NCI-H128 (cell line): ENCODE measurements around the gene PITPNC1.
"Not testable (repeated sequence)": the region's sequence is repeated elsewhere in the genome, so short reads cannot be mapped to it uniquely, and the experiment has no call there.

ENCODE experiments used
- DNase-seq: peaks from one replicate; lab custom pipeline; 2025; ENCODE audit not compliant: unreplicated experiment; lab: John Stamatoyannopoulos, UW

Gene PITPNC1

GRCh38 chr17:67570797-67571196 is 193.7 kb downstream of the PITPNC1 start:
- DNase-seq, result no peak

GRCh38 chr17:67571478-67571877 is 194.4 kb downstream of the PITPNC1 start:
- no peak for DNase-seq

DNA sequence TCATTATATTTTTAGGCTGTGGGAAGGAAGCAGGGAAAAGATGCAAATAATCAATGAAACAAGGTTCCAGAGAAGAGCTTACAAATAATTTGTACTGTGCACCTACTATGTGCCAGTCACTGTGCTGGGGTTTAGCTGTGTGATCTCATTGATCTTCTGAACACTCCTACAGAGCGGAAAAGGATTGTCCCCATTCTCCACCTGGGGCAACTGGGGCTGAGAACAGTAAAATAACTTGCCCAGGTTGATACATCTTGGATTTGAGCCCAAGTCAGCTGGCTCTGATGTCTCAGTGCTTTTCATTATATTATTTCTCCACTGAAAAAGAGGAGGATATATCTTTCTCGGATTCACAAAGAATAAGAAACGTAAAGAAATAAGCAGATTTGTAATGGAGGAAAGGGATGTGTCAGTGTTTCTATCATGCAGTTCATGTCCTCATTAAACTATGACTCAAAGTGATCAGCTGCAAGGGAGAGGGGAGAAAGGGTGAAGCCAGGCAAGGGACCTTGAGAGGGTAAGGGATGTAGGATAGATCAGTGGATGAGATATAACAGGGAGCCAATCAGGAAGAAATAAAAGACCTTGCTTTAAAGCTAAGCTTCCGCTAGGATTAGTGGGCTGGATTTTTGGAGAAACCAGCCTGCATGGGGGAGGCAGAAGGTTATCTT is 197.0 kb downstream of the PITPNC1 start:
- DNase-seq, result no peak

DNA sequence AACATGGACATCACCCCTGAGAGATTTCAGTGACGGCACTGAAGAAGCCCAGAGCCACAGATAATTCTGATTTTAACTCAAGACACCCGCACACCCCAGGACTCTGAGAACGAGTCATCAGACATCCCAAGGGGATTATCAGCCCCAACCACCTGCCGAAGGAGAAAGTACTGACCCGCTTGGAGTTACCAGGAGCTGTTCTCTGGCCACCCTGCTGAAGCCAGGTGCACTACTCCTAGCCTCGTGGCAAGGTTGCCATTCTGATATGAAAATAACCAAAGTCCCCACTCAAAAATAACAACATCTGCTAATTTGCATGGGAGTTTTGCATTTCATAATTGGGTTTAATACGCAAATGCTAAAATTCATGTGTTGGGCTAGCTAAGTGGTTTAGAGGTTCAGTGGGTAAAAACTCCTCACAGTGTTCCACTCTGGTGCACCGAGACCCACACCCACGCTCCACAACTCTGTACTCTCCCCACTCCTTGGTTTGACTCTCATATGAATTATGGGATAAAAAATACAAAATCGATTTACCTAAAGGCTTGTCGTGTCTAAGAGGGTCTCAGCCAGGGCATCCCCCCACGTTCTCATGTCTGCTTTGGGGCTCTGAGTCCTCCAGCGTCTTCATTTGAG is 197.7 kb downstream of the PITPNC1 start:
- no peak for DNase-seq

DNA sequence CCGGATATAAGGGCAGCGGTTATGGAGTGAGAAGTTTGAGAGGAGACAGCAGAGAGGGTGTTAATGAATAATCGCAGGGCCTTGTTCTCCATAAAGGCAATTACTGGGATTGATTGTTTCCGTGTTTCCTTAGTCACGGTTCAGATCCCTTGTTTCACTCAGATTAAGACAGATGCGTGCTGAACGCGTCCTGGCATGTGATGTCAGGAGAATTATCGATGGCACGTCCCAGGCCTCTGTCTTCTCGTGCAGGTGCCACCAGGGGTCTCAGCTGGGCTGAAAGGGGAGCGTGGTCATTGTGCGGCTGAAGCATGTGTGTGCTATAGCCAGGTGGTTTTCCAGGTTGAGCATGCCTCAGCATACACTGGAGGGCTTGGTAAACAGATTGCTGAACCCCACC is 198.2 kb downstream of the PITPNC1 start:
- DNase-seq, result no peak

- DNase-seq, result no peak
These were observed 199.5 kb downstream of the PITPNC1 start for GRCh38 chr17:67576471-67577115.

DNA sequence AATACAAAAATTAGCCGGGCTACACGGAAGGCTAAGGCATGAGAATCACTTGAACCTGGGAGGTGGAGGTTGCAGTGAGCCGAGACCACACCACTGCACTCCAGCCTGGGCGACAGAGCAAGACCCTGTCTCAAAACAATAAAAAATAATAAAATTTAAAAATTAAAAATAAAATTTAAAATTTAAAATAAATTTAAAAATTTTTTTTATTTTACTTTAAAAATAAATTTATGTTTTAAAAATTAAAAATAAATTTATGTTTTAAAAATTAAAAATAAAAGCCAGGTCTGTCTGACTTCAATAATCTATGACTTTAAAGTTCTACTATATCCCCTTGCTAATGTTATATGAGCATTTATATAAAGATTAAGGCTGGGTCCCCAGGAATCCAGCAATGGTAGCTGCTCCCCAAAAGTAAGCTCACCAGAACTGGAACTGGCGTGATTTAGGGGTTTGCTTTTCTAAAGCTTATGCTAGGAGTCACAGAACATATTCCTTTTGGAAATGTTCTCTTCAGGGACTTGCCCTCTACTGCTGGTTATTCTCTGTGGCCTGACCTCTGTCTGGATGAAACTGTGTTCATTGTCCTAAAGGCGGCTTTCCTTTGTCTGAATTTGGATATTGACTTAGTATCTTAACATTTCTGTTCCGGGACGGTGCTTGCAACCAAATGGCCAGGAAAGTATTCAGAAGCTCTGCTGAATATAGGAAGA is 200.5 kb downstream of the PITPNC1 start:
- DNase-seq, result no peak

DNA sequence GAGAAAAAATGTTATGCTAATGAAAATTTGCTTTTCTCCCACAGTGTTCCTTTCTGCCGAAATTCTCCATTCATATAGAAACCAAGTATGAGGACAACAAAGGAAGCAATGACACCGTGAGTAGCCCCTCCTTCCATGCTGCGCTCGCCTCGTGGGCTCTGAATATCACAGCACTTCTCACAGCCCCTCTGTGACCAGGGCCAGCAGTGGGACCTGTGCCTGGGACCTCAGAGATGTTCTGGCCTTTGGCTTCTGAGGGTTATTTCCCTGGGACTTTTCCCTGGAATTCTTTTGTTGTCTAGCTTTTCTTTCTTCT is 201.0 kb downstream of the PITPNC1 start:
- DNase-seq, result no peak

GRCh38 chr17:67578679-67579405 is 201.8 kb downstream of the PITPNC1 start:
- DNase-seq, result not testable (repeated sequence)

- DNase-seq, result no peak
These were observed 205.6 kb downstream of the PITPNC1 start for GRCh38 chr17:67582673-67583081.

GRCh38 chr17:67585077-67585602 is 208.1 kb downstream of the PITPNC1 start:
- DNase-seq, result no peak

DNA sequence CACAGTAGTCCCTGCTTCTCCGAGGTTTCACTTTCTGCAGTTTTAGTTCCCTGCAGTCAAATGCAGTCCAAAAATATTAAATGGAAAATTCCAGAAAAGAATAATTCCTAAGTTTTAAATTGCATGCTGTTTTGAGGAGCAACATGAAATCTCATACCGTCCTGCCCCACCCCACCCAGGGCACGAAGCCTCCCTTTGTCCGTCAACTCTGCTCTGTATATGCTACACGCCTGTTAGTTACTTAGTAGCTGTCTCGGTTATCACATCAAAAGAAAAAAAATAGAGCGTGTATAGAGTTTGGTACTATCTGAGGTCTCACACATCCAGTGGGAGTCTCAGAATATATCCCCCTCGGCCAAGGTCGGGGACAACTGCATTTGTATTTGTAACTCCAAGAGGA is 211.2 kb downstream of the PITPNC1 start:
- no peak for DNase-seq

DNA sequence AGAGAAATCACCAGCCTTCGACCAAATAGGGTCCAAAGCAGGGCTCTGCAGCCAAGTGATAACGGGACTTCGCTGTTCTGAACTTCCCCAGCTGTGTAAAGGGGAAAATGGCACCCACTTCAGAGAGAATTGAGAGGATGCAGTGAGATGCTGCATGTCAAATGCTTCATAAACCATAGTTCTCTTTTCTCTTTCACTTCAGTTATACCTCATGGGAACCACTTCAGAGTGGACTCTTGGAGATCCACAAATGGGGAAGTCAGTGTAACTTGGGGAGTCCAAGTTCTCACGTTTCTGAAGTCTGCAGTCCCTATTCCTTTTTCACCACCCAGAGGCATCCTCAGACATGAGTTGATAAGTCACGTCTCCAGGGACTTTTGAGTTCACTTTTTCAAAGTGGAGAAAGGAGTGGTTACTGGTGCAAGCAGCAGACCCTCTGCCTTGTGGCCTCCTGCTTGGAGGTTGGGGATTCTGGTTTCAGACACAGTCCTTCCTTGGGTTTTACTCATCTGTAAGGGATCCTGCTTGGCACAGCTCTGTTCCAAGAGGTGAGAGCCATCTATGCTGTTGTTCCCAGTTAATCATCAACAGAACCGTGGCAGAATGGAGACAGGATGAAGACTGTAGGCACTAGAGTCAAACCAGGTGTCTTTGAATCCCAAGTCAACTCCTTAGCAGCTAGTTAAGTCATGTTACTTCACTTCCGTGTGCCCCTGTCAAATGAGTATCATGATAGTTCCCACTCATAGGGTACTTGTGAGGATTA is 217.2 kb downstream of the PITPNC1 start:
- no peak for DNase-seq

- DNase-seq, result no peak
These were observed 223.3 kb downstream of the PITPNC1 start for GRCh38 chr17:67600408-67600807.

- no peak for DNase-seq
These were observed 224.8 kb downstream of the PITPNC1 start for GRCh38 chr17:67601897-67602296.

DNA sequence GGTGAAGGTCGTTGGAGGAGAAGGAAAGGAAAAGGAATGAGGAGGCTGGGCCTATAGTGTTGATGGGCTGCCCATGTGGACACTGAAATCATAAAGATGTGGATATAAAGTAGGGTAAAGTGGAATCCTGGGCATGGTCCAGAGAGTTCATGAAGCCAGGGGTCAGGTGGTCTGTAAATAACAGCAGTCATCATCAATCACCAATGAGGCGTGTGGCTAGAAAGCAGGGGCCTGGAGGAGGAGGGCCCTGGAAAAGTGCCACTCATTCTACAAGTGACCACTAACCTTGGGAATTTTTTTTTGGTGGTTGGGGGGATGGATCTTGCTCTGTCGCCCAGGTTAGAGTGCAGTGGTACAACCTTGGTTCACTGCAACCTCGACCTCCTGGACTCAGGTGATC is 225.4 kb downstream of the PITPNC1 start:
- DNase-seq, result no peak

- no peak for DNase-seq
These were observed 225.9 kb downstream of the PITPNC1 start for GRCh38 chr17:67602974-67603373.

DNA sequence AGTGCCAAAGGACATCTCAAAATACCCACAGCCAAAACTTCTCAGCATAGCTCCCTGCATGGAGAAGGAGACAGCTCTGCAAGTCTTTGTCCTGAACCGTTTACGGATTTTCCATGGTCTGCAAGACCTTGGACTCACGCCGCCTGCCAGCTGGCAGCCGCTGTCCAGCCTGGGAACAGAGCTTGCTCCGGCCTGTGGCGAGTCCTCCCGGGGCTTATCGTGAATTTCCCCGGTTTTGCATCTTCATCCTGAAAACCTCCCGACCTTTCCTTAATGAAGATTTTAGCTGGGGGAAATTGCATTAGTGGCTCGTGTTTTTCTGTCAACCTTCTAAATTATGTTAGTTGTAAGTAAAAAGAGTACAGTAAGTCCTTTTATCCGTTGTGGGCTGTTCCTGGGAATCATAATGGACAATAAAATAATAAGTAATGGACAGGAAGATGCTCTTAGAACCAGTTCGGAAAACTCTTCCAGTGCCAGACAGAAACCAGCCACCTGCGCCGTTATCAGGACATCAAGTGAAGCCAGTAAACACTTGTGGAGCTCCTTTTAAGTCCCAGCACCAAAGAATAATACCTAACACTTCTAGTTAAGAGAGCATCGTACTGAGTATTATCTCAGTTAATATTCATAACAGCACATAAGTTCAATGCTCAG is 228.3 kb downstream of the PITPNC1 start:
- no peak for DNase-seq

GRCh38 chr17:67606471-67606870 is 229.4 kb downstream of the PITPNC1 start:
- no peak for DNase-seq
